ENCODE measurements around the gene DRAP1. TPM values are rescaled to one million over a fixed set of nuclear protein-coding genes. Genes with fewer than 3 reads are reported as not detected.

DRAP1 gene
- total and polyA plus RNA-seq, 9 of the 15 experiments (the other 6 are each of a cell fraction or from before 2014, with no cell fraction given) = 9.6 to 200 (median 92.9) TPM

DNA sequence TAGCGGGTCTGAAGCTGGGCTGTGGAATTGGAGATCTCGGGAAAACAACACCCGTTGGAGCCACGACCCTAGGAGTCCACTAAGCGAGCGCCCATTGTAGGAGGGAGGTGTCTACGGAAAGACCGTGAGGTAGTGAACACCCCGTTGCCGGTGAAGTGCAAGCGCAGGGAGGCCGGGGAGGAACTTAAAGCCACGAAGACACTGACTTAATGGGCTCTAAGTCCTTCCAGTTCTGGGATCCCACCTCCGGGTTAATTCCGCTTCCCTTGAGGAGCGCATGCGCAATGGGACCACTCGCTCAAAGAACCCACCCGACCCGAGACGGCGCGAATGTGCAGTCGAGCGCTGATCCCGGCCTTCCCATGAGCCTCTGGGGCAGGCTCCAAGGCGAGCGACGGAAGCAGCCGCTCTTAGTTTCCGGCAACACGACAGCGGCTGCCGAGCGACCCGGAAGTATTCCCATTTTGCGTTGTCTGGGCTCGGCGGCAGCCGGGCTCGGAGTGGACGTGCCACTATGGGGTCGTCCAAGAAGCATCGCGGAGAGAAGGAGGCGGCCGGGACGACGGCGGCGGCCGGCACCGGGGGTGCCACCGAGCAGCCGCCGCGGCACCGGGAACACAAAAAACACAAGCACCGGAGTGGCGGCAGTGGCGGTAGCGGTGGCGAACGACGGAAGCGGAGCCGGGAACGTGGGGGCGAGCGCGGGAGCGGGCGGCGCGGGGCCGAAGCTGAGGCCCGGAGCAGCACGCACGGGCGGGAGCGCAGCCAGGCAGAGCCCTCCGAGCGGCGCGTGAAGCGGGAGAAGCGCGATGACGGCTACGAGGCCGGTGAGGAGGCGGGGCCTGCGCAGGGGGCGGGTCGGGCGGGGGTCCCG is 42.3 kb downstream of the DRAP1 start, which contains the start of gene SART1 (continued):
- TF ChIP-seq, protein P1, sequence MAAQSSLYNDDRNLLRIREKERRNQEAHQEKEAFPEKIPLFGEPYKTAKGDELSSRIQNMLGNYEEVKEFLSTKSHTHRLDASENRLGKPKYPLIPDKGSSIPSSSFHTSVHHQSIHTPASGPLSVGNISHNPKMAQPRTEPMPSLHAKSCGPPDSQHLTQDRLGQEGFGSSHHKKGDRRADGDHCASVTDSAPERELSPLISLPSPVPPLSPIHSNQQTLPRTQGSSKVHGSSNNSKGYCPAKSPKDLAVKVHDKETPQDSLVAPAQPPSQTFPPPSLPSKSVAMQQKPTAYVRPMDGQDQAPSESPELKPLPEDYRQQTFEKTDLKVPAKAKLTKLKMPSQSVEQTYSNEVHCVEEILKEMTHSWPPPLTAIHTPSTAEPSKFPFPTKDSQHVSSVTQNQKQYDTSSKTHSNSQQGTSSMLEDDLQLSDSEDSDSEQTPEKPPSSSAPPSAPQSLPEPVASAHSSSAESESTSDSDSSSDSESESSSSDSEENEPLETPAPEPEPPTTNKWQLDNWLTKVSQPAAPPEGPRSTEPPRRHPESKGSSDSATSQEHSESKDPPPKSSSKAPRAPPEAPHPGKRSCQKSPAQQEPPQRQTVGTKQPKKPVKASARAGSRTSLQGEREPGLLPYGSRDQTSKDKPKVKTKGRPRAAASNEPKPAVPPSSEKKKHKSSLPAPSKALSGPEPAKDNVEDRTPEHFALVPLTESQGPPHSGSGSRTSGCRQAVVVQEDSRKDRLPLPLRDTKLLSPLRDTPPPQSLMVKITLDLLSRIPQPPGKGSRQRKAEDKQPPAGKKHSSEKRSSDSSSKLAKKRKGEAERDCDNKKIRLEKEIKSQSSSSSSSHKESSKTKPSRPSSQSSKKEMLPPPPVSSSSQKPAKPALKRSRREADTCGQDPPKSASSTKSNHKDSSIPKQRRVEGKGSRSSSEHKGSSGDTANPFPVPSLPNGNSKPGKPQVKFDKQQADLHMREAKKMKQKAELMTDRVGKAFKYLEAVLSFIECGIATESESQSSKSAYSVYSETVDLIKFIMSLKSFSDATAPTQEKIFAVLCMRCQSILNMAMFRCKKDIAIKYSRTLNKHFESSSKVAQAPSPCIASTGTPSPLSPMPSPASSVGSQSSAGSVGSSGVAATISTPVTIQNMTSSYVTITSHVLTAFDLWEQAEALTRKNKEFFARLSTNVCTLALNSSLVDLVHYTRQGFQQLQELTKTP (IDR thresholded peaks at IDR 0.05; ENCODE audit: low read depth in 1 of 2, partially characterized antibody in 2 of 2) = peak; percentile 74 to 79
- TF ChIP-seq ZNF76 (CRISPR knock-in tag; IDR thresholded peaks at IDR 0.05; ENCODE audit: borderline replicate concordance) = peak; percentile 65; the same call in 1 of the 2 replicates
- no peak for TF ChIP-seq FOXM1 (IDR thresholded peaks at IDR 0.05; ENCODE audit: low read depth)
- 0 out of 2 replicates have a peak, but pooled peaks have one; percentile 52 for TF ChIP-seq FOXM1 (CRISPR knock-in tag; IDR thresholded peaks at IDR 0.05; ENCODE audit: low read depth)
- TF ChIP-seq DNMT1 (IDR thresholded peaks at IDR 0.05) = no peak
- peak; percentile 62 for TF ChIP-seq PKNOX1 (IDR thresholded peaks at IDR 0.05)
- 0 out of 2 replicates have a peak, but pooled peaks have one; percentile 37 for TF ChIP-seq ETV1 (tag; conservative IDR thresholded peaks at IDR 0.05; ENCODE audit: low read depth)
- peak; percentile 88 for TF ChIP-seq EP400 (IDR thresholded peaks at IDR 0.05)
- no peak for TF ChIP-seq ZNF695 (CRISPR knock-in tag; IDR thresholded peaks at IDR 0.05)
- TF ChIP-seq, protein P2, sequence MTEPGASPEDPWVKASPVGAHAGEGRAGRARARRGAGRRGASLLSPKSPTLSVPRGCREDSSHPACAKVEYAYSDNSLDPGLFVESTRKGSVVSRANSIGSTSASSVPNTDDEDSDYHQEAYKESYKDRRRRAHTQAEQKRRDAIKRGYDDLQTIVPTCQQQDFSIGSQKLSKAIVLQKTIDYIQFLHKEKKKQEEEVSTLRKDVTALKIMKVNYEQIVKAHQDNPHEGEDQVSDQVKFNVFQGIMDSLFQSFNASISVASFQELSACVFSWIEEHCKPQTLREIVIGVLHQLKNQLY (CRISPR knock-in tag; conservative IDR thresholded peaks at IDR 0.05) = 0 out of 4 replicates have a peak, but pooled peaks of 1 of the 2 experiments have one; percentile 43
- peak; percentile 92 for TF ChIP-seq CXXC5 (CRISPR knock-in tag; IDR thresholded peaks at IDR 0.05)
- 0 out of 2 replicates have a peak, but pooled peaks have one; percentile 32 for TF ChIP-seq NFE2 (IDR thresholded peaks at IDR 0.05; ENCODE audit: low read depth)
- TF ChIP-seq MXI1 (IDR thresholded peaks at IDR 0.05; ENCODE audit: low read depth, low read length) = 0 out of 2 replicates have a peak, but pooled peaks have one; percentile 36
- TF ChIP-seq, protein P3, sequence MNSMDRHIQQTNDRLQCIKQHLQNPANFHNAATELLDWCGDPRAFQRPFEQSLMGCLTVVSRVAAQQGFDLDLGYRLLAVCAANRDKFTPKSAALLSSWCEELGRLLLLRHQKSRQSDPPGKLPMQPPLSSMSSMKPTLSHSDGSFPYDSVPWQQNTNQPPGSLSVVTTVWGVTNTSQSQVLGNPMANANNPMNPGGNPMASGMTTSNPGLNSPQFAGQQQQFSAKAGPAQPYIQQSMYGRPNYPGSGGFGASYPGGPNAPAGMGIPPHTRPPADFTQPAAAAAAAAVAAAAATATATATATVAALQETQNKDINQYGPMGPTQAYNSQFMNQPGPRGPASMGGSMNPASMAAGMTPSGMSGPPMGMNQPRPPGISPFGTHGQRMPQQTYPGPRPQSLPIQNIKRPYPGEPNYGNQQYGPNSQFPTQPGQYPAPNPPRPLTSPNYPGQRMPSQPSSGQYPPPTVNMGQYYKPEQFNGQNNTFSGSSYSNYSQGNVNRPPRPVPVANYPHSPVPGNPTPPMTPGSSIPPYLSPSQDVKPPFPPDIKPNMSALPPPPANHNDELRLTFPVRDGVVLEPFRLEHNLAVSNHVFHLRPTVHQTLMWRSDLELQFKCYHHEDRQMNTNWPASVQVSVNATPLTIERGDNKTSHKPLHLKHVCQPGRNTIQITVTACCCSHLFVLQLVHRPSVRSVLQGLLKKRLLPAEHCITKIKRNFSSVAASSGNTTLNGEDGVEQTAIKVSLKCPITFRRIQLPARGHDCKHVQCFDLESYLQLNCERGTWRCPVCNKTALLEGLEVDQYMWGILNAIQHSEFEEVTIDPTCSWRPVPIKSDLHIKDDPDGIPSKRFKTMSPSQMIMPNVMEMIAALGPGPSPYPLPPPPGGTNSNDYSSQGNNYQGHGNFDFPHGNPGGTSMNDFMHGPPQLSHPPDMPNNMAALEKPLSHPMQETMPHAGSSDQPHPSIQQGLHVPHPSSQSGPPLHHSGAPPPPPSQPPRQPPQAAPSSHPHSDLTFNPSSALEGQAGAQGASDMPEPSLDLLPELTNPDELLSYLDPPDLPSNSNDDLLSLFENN (IDR thresholded peaks at IDR 0.05; ENCODE audit: low read depth in 2 of 2, low read length in 2 of 2) = 0 out of 4 replicates have a peak, but pooled peaks of 1 of the 2 experiments have one; percentile 15
- TF ChIP-seq ETV6 (IDR thresholded peaks at IDR 0.05; ENCODE audit: borderline replicate concordance in 1 of 2, low read depth in 2 of 2, low read length in 1 of 2) = no peak
- TF ChIP-seq ETV6 (CRISPR knock-in tag; IDR thresholded peaks at IDR 0.05; ENCODE audit: borderline replicate concordance) = no peak
- TF ChIP-seq CBX1 (IDR thresholded peaks at IDR 0.05; ENCODE audit: low read depth) = no peak
